ENCODE results near the gene DNAH11.
"Not testable (repeated sequence)": the region's sequence is repeated elsewhere in the genome, so short reads cannot be mapped to it uniquely, and the experiment has no call there.

DNAH11 gene

GRCh38 chr7:21927693-21928092 lies 384.9 kb downstream of the DNAH11 start:
- DNase-seq (ENCODE audit: low read depth in 3 of 3) = no peak

DNA sequence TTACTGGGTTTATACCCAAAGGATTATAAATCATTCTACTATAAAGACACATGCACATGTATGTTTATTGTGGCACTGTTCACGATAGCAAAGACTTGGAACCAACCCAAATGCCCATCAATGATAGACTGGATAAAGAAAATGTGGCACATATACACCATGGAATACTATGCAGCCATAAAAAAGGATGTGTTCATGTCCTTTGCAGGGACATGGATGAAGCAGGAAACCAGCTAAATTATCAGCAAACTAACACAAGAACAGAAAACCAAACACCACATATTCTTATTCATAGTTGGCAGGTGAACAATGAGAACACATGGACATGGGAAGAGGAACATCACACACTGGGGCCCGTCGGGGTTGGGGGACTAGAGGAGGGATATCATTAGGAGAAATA lies 390.5 kb downstream of the DNAH11 start:
- DNase-seq (ENCODE audit: low read depth in 3 of 3) = not testable (repeated sequence)

- no peak for DNase-seq (ENCODE audit: low read depth in 3 of 3)
These were observed 392.0 kb downstream of the DNAH11 start for GRCh38 chr7:21934808-21935207.

DNA sequence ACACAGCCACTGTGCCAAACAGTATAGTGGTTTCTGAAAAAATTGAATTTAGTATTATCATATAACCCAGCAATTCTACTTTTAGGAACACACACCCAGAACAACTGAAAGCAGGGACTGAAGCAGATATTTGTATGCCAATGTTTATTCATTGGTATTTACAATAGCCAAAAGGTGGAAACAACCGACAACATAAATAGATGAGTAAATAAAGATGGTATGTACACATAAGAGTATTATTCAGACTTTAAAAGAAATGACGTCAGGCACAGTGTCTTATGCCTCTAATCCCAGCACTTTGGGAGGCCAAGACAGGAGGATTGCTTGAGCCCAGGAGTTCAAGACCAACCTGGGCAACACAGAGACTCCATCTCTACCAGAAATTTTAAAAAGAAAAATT lies 395.6 kb downstream of the DNAH11 start:
- no peak for DNase-seq (ENCODE audit: low read depth in 3 of 3)

DNA sequence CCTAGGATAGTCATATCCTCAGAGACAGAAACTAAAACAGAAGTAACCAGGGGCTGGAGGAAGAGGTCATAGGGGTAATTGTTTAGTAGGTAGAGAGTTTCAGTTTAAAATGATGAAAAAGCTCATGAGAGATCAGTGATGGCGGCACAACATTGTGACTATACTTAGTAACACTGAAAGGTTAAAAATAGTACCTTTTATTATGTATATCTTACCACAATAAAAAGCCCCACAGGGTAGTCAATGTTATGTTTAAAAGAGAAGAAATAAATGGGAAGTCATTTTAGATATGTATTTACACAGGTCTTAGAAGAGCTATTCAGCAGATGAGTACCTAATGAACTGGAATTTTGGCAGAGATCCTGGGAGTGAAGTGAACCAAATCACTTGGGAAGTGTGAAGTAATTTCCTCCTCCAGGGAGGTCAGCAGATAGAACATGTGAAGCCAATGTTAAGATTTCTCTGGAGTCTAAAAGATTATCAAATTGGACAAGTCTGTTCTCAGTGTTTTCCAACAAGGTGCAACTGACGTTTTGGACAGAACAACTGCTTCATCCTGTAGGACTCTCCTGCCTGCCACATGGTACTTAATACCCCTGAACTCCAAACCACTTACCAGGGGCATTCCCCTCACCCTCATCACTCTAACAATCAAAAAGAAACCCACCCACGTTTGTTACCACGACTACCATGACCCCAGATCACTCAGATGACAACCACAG lies 396.5 kb downstream of the DNAH11 start:
- DNase-seq (ENCODE audit: low read depth in 3 of 3) = peak; percentile 35 to 62 (median 46)

DNA sequence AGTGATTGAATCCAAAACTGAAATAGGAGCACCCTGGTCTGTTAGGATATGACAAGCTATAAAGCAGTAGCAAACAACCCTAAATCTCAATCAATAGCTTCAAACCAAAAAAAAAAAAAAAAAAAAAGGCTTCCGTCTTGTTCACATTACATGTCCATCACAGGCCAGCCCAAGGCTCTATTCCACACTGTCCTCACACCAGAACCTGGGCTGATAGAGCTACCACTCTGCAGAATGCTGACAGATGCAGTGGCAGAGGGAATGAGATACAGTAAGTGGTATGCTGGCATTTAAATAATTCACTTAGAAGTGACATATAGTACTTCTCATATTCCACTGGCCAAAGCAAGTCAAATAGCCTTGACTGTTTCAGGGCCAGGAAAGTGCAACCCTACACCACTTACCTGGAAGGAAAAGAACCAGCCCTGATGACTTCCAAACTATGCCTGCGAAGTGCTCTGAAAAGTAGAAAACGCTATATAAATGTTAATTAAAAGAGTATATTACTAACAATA lies 397.1 kb downstream of the DNAH11 start:
- DNase-seq (ENCODE audit: low read depth in 3 of 3) = no peak

GRCh38 chr7:21941611-21942141 lies 398.8 kb downstream of the DNAH11 start:
- no peak for DNase-seq (ENCODE audit: low read depth in 3 of 3)

DNA sequence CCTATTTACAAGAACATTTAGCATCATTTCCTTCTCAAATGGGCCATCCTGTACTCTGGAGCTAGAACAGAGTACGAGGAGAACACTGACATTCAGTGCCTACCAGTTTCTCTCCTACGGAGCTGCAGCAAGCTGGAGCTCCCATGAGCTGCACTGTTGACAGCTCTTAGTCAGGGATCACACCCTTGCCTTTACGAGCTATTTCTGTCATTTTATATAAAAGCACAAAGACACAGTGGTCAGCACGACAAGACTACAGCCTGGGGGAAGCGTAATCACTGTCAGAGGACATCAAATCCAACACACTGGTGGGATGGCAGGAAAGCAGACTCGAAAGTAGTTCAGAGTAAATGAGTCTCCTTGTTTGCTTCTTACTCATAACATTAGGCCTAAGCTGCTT lies 400.1 kb downstream of the DNAH11 start:
- DNase-seq (ENCODE audit: low read depth in 3 of 3) = no peak

GRCh38 chr7:21943436-21943835 lies 400.6 kb downstream of the DNAH11 start:
- DNase-seq (ENCODE audit: low read depth in 3 of 3) = no peak

GRCh38 chr7:21944616-21945453 lies 402.0 kb downstream of the DNAH11 start:
- DNase-seq (ENCODE audit: low read depth in 3 of 3) = peak in 2 of 3 experiments; percentile 30 to 46

DNA sequence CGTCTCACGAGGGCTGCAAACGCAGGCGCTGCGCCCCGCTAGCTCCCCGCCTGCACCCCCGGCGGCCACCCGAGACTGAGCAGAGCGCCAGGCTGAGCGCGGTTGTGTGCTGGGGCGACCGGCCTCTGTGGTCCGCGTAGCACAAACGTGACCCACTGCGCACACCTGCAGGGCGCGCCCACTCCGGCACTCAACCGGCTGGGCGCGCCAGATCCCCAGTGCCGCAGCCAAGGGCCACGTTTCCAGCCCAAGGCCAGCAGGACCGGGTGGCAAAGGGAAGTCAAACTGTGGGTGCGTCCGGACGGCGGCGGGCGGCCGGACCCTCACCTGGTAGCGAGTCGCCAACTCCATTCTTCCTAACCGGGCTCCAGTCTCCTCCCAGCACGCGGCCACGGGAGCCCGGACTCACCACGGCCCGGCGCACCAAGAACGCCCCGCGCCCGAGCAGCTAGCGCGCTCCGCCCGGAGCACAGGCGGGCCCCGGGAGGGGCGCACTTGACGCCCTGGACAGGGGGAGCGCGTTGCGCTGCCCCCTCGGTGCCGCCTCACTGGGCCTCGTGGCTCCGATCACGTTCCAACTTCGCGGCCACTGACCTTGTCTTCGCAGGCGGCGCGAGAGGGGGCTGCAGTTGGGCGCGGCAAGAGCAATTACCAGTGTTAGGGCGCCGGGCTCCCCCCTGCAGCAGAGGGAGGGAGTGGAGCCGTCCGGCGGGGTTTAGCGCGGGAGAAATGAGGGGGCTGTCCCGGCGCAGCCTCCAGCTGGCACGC lies 402.8 kb downstream of the DNAH11 start, which contains the start of gene CDCA7L:
TSS of gene CDCA7L (minus strand) at position 446 of the 768 bp plus-strand sequence. CDS start at position 351, 95 bp downstream.
- DNase-seq (ENCODE audit: low read depth in 3 of 3) = peak; percentile 43 to 78 (median 60)

DNA sequence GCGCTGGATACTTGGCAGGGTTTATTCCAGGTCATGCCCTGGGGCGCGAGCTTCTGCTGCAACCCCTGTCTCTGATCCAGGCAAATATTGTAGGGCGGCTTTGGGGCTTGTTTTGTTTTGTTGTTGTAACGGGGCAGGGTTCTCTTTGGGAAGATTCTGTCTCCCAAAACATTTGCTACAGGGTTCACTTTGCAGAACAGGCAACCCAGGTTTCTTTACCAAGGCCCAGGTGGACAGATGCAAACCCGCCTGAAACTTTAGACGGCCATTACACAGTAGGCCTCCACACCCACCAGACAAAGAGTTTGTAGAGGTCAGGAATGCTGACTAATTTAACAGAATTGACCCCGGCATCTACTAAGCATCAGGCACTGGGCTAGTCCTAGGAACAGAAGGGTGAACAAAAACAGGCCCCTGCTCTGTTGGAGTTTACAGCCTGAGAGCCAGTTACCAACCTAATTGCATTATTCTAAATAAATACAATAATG lies 403.4 kb downstream of the DNAH11 start:
- no peak for DNase-seq (ENCODE audit: low read depth in 3 of 3)

- no peak for DNase-seq (ENCODE audit: low read depth in 3 of 3)
These were observed 404.2 kb downstream of the DNAH11 start for GRCh38 chr7:21947056-21947455.

- no peak for DNase-seq (ENCODE audit: low read depth in 3 of 3)
These were observed 405.1 kb downstream of the DNAH11 start for GRCh38 chr7:21947946-21948345.

DNA sequence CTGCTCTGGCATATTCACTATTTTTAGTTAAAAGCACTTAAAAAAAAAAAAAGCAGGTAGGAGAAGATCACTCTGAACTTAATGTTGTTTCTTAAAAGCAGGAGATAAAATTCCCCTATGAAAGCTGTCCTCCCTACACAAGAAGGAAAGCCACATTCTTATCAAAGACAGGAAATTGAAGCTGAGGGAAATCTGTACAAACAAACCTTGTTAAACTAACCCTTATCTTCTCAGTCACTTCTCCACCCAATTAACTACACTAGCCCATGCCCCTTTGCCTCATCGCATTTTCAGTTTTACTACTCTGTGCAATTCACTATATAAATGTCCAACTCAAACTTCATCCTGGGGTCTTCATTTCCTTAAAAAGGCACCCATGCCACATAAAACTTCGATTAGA lies 405.5 kb downstream of the DNAH11 start:
- no peak for DNase-seq (ENCODE audit: low read depth in 3 of 3)

DNA sequence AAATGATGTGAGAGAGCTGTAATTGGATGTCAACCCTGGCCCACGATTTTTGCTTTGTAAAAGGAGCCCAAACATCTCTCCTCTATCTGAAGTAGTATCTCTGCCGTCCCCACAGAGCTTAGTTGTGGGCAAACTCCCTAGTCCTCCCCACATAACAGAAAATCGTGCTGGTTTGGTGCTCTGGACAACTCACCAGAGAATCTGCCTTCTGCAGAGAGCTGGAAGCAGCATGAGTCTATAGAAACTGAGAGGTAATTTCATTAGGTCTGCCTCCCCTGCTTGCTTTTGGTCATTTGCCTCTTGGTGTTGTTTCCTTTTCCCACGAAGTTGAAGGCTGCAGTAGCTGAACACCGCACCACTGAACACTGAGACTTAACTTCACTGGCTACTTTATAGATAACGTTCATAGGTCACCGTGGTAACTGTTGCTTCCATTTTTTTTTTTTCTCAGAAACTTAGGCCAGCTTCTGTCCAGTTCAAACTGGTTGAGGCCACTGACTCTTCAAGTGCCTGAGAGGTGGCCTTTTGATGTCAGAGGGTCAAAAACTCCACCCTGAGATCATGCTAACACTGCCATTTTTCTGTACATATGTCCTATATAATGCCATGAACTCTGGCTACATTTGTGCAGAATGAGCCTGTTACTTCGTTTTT lies 406.2 kb downstream of the DNAH11 start:
- no peak for DNase-seq (ENCODE audit: low read depth in 3 of 3)
